Stimulated activated CD4-positive, alpha-beta T cell treated with anti-CD3 and anti-CD28 coated beads, Interleukin-2, amount 100 ng/mL, for 24 hours (primary cell): ENCODE measurements around the gene TPSG1.

Experiments used
- DNase-seq, 2 donors: peaks; one replicate each; pipeline ENCODE4 v3.0.0-alpha.2; 2020

TPSG1 gene

DNA sequence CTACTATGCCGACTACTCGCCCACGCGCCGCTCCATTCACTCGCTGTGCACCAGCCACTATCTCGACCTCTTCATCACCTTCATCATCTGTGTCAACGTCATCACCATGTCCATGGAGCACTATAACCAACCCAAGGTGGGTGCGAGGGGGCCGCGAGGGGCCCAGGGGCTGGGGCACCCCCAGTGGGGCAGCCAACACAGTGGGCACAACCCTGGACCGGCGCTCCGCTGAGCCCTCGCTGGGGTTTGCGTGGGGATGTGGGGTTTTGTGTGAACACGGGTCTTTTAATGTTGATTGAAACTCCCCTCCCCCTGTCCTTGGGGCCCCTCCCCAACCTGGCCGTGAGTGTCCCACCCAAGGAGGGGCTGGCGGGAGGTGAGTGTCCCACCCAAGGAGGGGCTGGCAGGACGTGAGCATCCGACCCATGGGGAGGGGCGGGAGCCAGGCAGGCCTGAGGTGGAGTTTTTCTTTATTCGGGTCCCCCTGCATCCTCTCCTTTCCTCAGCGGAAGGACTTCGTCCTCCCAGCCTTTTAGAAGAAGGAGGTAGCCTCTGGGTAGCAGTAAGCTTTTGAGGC is 11.2 kb downstream of the TPSG1 start:
- no peak for DNase-seq

- no peak for DNase-seq
Observed at GRCh38 chr16:1213231-1213630, 11.8 kb downstream of the TPSG1 start.

GRCh38 chr16:1212616-1213194 is 12.4 kb downstream of the TPSG1 start:
- DNase-seq = no peak

DNA sequence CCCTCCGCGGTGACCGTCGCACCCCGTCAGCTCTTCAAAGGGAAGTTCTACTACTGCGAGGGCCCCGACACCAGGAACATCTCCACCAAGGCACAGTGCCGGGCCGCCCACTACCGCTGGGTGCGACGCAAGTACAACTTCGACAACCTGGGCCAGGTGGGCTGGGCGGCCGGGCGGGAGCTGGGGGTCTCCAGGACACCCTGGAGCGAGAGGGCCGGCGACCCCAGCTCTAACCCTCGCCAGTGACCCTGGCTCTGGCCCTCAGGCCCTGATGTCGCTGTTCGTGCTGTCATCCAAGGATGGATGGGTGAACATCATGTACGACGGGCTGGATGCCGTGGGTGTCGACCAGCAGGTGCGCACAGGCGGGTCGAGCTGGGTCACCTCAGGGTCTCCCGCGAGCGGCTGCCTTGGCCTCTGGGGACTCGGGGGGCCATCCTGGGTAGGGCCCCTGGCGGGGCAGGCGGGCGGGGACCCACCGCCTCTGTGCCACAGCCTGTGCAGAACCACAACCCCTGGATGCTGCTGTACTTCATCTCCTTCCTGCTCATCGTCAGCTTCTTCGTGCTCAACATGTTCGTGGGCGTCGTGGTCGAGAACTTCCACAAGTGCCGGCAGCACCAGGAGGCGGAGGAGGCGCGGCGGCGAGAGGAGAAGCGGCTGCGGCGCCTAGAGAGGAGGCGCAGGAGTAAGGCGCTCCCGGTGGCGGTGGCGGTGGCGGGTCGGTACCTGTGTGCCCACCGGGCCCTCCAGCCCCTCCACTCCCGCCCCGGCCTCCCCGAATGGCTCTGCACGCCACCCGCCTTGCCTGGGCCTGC is 13.4 kb downstream of the TPSG1 start:
- DNase-seq = no peak

GRCh38 chr16:1210461-1210860 is 14.6 kb downstream of the TPSG1 start:
- no peak for DNase-seq

- no peak for DNase-seq
Observed at GRCh38 chr16:1209081-1209480, 16.0 kb downstream of the TPSG1 start.

- no peak for DNase-seq
Observed at GRCh38 chr16:1208239-1208830, 16.7 kb downstream of the TPSG1 start.

GRCh38 chr16:1206786-1207185 is 18.3 kb downstream of the TPSG1 start:
- DNase-seq = no peak

DNA sequence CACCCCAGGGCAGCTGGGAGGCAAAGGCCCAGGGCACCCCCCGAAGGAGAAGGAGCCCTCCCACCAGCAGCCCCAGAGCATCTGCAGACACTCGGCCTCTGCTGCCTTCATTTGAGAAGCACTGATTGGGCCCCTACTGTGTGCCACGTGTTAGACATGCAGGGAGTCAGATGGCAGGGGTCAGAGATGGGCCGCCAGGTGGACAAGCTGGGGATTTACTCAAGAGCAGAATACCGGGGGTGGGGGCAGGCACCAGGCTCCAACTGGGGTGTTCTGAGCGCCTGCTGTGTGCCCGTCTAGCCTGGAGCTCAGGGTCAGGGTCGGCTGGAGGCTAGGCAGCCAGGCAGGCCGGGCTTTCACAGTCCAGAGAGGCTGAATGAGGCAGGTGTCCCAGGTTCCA is 18.7 kb downstream of the TPSG1 start:
- no peak for DNase-seq

DNA sequence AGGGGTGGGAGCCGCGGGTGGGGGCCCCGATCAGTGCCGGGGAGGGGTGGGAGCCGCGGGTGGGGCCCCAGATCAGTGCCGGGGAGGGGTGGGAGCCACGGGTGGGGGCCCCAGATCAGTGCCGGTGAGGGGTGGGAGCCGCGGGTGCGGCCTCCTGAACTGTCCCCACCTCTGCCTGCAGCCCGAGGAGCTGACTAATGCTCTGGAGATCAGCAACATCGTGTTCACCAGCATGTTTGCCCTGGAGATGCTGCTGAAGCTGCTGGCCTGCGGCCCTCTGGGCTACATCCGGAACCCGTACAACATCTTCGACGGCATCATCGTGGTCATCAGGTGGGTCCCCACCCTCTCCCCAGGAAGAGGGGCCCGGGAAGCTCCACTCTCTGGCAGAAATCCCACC is 20.1 kb downstream of the TPSG1 start:
- no peak for DNase-seq

- DNase-seq = no peak
Observed at GRCh38 chr16:1202274-1202673, 22.8 kb downstream of the TPSG1 start.

- DNase-seq = no peak
Observed at GRCh38 chr16:1201444-1201843, 23.6 kb downstream of the TPSG1 start.

- no peak for DNase-seq
Observed at GRCh38 chr16:1200014-1200627, 24.9 kb downstream of the TPSG1 start.

GRCh38 chr16:1199347-1200013 is 25.6 kb downstream of the TPSG1 start:
- DNase-seq = no peak

DNA sequence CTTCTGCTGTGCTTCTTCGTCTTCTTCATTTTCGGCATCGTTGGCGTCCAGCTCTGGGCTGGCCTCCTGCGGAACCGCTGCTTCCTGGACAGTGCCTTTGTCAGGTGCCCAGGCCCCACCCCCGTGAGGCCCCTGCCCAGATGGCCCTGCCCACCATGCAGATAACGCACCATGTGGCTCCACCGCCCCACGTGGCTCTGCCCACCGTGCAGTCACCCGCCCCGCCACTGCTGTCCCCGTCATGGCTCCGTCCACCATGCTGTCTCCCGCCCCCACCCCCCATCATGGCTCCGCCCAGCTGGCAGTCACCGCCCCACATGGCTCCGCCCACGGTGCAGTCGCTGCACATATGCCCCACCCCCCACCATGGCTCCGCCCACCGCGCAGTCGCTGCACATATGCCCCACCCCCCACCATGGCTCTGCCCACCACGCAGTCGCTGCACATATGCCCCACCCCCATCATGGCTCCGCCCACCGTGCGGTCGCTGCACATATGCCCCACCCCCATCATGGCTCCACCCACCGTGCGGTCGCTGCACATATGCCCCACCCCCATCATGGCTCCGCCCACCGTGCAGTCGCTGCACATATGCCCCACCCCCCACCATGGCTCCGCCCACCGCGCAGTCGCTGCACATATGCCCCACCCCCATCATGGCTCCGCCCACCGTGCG is 26.3 kb downstream of the TPSG1 start:
- DNase-seq = peak in 1 of 2 donors; percentile 10

- no peak for DNase-seq
Observed at GRCh38 chr16:1198194-1198593, 26.9 kb downstream of the TPSG1 start.

GRCh38 chr16:1197237-1197866 is 27.7 kb downstream of the TPSG1 start:
- DNase-seq = no peak

- no peak for DNase-seq
Observed at GRCh38 chr16:1196494-1196893, 28.6 kb downstream of the TPSG1 start.

DNA sequence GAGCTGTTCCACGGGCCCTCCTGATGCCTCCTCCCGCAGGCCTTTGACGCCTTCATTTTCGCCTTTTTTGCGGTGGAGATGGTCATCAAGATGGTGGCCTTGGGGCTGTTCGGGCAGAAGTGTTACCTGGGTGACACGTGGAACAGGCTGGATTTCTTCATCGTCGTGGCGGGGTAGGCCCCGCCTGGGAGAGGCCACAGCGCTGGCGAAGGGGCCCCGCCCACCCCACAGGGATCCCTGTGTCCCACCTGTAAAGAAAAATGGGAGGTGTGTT is 29.7 kb downstream of the TPSG1 start:
- no peak for DNase-seq

DNA sequence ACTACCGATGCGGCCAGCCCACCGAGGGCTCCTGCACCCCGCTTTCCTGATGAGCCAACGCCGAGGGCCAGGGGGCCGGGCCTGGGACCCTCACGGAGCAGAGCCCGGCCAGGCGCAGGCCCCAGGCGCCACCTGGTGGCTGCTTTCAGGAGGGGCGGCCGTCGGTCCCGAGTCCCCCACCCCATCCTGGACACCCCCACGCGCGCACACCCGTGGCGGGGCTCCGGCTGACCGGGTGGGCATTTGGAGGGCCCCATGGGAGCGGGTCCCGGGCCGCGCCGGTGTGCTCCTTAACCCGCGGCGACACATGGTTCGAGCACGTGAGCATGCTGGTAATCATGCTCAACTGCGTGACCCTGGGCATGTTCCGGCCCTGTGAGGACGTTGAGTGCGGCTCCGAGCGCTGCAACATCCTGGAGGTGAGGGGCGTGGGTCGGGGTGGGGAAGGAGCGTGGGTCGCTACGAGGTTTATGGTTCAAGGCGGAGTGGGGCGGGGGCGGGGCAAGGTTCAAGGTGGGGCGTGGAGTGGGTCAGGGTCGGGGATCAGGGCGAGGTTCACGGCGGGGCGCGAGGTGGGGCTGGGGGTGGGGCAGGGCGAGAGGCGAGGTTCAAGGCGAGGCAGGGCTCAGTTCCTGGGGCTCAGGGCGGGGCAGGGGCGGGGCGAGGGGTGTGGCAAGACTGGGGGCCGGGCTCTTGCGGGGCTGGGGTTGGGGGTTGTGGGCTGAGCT is 30.2 kb downstream of the TPSG1 start:
- DNase-seq = peak; percentile 38 to 40

DNA sequence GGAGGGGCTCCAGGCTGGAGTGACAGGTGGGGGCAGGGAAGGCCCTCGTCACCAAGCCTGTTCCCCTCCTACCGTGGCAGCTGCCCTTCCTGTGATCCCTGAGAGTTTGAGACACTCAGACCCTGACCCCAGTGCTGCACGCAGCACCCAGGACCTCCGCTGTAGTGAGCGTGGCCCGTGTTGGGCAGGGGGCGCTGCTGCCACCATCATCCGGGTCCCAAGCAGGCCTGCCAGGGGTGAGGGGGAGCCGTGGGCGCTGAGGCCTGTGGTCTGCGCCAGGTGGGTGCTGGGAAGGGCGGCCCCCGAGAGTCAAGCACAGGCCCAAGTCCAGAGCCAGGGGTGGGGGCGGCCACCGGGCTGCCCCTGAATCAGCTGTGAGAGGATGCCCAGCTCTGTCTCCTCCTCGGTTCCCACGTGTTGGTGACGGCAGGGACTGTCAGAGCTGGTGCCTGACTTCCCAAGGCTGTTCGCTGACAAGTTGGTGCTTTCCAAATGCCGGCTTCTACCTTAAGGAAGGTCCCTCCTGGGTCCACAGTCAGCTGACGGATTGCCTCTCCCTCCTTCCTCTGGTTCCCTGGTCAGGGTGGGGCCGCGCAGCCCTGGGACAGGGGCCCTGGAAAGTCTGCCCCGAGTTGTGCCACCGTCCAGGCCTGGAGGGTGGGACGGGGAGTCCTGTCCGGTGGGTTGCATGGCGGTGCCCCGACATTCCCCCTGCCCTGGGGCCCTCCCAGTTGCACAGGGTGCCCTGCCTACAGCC is 31.1 kb downstream of the TPSG1 start:
- no peak for DNase-seq
